Stimulated activated CD4-positive, alpha-beta T cell treated with anti-CD3 and anti-CD28 coated beads, Interleukin-4, amount 100 ng/mL, for 1 hour (primary cell): Measurements from ENCODE around the gene TRIM15.
A peak's percentile ranks its signal among the peaks of the same experiment; 100 is the strongest.
"Not testable (repeated sequence)": the region's sequence is repeated elsewhere in the genome, so short reads cannot be mapped to it uniquely, and the experiment has no call there.

ENCODE experiments used
- DNase-seq: peaks from one replicate; pipeline ENCODE4 v3.0.0-alpha.2; 2020

Gene TRIM15

DNA sequence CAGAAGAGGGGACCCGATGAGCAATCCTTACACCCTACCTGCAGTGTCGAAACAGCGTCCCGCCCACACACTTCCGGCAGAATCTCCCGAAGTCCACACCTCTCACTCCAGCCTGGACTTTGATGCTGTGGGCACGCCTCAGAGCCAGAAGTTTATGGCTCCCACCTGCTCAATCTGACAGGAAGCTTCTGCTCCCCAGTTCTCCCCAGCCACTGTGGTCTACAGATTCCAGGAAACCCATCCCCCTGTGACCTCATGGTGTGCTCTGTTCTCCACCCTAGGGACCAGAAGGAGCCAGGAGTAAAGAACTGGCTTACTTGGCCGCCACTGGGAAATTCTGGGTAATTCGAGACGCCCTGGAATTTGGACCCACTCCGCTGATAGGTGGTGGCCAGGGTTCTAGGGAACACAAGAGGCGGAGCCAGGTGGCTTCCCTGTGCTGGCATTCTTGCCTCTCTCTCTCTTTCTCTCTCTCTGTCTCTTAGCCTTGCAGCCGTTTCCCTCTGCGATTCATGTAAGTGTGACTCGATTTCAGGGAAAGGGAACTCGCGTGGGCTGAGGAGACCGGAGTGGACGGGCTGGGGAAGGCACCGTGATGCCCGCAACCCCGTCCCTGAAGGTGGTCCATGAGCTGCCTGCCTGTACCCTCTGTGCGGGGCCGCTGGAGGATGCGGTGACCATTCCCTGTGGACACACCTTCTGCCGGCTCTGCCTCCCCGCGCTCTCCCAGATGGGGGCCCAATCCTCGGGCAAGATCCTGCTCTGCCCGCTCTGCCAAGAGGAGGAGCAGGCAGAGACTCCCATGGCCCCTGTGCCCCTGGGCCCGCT, at the start of gene TRIM15:
Gene TRIM15 (plus strand): TSS at position 457 of the 828 bp plus-strand sequence. CDS start 139 bp downstream, at position 596.
- peak; percentile 60 for DNase-seq

DNA sequence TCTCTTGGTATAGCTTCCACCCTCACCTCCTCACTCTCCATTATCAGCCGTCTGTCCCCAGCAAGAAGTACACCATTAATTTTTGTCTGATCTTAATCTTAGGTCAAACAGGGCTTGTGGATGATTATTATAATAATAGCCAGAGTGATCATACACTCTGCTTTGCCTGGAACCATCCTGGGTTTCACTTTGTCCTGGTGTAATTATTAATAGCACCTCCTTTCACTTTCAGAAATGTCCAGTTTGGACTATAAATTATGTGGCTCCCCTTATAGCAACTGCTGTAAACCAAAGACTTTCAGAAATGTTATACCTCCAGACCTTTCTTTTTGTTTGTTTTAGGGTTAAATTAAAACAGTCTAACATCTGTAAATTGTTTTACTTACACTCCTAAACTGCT, 49.5 kb upstream of the TRIM15 start:
- DNase-seq: no peak

DNA sequence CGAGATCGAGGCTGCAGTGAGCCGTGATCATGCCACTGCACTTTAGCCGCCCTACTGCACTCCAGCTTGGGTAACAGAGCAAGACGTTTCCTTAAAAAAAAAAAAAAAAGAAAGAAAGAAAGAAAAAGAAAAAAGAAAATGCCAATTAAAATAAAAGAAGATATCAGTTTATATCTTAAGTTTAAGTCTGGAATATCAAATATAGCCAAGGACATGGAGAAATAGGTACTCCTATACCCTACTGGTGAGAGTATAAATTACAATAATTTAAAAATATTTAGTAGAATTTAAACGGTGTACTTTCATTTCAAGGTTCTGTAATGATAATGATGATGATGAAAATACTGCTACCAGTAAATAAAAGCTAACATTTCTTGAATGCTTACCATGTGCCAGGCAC, 46.6 kb upstream of the TRIM15 start:
- no peak for DNase-seq

DNA sequence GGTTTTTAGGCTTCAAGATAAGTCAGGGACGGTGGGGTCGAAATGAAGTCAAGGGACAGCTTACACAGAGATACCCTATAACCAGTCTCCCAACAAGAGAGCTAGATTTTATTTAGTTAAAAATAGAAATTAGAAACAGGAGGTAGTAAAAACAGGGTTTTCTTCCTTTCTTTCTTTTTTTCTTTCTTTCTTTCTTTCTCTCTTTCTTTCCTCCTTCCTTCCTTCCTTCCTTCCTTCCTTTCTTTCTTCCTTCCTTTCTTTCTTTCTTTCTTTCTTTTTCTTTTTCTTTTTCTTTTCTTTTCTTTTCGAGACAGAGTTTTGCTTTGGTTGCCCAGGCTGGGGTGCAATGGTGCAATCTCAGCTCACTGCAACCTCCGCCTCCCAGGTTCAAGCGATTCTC, 44.7 kb upstream of the TRIM15 start:
- DNase-seq: not testable (repeated sequence)

DNA sequence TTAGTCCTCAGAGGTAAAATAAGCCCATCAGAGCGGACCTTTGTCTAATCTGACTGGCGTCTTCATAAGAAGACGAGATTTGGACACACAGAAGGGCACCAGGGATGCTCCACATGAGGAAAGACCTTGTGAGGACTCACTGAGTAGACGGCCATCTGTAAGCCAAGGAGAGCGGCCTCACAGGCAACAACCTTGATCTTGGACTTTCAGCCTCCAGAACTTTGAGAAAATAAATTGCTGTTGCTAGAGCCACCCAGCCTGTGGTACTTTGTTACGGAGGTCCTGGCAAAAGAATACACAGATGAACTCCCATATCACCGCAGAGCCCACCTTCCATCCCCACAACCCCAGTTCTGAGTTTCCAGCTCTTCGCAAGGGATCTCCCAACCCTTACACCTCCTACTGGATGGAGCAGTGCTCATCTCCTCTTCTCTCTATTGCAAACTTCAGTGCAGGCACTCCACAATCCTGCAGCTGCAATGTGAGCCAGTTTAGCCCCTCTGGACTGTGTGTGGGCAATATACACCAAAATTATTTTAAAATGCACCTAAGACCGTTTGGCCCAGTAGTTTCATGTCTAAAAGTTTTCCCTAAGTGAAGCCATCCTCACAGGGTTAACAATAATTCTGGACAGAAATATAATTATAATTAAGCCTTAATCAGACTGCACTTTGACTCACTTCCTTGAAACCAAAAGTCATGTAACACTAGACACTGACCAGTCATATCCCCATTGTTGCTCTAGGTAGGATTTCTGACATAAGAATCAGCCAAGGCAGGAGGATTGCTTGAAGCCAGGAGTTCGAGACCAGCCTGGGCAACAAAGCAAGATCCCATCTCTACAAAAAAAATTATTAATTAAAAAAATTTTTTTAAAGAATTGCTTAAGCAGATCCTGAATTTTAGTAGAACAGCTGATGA, 41.6 kb upstream of the TRIM15 start:
- no peak for DNase-seq

DNA sequence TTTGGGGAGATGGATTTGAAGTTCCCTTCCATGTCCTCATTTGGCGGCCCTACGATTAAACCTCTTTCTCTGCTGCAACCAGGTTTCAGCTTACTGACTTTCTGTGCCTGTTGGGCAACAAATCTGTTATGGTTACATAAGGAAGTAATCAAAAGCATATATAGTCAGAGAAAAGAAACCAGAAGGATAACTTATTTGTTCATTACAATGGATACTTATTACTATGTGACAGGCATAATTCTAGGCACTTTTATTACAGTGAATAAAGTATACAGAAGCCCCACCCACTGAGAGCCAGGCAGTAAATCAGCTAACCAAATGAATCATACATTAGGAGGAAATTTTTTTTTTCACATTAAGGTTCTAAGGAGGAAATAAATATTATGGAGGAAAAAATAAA, 40.8 kb upstream of the TRIM15 start:
- no peak for DNase-seq

DNA sequence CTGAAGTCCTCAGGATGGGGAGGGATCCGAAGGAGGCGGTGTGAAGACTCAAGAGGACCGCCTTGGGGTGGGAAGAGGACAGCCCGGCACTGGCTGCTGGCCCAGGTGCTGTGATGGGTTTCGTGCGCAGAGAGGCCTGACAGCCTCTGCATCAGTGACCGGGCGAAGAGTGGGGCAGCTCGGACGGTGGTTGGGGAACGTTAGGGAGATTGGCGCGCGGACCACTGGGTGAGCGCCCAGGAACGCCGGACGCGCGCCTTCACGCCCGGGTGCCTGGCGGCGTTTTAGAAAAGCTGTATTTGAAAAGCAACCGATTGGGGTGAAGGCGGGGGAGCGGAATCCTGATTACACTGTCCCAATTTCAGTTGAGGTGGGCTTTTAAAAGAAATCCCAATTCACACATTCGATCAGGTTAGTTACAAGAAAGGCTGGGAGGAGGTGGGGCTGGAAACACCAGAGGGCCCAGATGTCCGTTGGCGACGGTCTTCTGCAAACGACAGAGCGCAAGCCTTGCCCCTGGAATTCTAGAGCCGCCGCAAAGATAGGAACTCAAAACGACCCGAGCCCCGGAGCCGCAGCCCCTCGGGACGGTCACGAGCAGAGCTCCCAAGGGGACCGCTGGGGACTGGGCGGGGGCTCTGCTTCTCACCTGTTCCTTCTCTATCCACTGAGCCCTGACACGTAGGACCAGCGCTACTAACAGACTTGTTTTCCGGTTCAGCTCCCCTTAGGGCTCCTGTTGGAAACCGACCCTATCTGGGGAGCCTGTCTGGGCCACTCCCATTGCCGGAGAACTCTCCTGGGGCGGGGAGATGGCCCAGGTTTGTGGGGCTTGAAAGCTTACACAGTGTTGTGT, 35.9 kb upstream of the TRIM15 start:
- DNase-seq: no peak

DNA sequence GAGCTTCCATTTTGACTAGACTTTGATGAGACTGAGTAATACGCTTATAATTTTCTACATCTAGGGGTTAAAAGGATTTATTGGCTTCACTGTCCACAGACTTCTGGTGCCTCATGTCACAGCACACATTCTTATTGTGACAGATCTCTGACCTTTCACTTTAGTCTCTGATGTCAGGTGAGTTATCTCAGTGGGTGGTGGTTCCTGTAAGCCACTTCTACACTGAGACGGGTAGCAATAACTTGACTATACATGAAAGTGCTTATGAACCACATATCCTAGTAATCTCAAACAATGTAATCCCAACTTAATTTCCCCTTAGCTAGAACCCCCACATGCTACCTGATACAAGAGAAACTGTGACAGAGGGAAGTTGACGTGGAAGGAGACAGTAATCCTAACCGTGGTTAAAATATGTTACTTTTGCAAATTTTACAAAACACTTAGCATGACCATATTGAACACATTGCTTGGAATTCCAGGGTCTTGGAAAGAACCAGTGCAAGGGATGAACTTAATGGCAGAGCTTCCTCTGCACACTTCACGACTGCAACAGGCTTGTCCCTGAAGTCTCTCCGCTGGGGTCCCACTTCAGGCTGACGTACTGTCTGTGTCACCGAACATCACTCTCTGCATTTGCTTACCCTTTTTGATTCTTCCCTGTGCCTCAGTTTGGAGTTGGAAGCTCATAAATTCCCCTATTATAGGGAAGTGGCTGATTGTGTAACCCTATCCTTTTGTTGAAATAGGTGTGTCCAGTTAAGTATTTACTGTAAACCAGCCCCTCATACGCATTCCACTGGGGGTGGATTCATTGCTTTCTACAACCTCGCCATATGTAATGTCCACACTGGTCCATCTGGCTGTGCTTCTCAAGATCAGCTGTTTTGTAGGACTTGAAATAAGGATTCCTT, 33.8 kb upstream of the TRIM15 start:
- DNase-seq: no peak

DNA sequence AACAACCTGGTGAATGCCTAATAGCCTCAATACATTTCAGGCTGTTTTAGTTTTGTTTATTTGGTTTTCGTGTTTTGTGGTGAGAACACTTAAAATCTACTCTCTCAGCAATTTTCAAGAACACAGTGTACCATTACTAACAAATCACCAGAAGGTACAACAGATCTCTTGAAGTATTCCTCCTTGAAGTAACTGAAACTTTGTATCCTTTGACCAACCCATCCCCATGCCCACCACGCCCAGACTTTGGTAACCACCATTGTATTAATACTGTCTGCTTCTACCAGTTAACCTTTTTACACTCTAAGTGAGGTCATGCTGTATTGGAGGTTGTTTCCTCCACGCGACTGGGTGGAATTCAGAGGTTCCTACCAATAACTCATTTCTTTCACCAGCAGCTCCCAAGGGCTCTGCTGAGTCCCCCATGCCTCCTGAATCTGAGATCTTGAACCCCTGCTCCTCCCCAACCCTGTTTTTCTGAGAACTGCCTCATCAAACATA, 33.1 kb upstream of the TRIM15 start:
- no peak for DNase-seq

DNA sequence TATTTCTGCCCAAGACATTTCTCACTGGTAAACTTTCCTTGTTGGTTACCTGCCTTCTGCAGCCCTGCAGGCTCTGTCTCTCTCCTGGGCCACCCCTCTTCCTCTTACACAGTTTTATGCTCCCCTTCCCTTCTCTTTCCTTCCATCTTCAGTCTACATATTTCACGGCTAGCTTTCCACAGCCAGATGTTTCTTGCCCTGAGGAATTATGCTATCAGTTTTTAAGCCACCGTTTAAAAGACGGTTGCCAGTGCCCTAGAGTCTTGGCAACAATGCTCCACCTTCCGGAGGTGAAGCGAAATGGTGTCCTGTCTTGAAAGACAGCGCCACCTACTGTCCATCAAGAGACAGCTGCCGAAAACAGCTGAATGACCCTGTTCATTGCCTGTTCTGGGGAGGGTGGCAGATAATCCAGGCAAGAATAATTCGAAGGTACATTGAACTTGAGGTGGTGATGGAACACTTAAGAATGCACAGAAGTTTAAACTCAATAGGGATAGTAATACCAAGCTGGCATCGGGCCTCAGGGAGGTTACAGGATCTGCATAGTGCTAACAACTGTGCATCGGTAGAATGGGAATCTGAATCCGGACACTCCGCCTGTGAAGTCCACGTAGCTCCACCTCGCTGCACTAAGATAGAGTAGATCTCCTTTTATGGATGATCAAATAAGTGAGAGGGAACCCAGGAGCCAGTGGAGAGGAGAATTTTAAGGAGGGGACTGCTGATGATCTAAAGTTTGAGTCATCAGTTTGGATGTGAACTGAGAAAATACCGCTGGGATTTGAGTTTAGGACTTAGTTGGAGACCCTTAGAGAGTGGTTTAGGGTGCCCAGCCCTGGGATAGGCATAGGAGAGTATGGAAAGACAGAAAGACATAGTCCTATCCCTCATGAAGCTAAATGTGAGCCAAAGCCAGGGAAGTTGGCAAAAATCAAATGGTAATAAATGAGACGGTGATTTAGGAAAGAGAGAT, 32.2 kb upstream of the TRIM15 start:
- peak; percentile 46 for DNase-seq

DNA sequence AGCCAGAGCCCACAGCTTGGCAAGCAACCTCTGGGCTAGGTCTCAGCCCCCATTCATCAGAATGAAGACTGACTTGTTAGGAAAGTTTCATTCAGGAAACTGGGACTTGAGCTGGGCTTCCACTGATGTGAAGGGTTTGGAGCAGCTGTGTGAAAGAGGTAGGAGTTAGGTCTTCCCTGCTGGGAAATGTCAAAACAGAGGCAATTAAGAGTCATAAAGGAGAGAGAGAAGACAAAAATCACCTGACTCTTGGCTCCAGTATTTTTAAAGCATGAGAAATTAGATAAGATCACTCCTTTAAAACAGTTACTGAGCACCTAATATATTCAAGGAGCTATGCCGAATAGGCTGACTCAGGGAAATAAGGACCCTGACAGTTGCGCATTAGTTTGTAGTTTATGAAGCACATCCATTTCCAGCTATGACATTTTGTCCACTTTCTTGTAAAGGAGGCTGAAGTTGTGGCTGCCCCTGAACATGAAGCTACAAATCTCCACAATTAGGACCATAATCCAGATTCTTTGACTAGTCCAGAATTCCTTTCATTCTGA, 31.3 kb upstream of the TRIM15 start:
- no peak for DNase-seq

DNA sequence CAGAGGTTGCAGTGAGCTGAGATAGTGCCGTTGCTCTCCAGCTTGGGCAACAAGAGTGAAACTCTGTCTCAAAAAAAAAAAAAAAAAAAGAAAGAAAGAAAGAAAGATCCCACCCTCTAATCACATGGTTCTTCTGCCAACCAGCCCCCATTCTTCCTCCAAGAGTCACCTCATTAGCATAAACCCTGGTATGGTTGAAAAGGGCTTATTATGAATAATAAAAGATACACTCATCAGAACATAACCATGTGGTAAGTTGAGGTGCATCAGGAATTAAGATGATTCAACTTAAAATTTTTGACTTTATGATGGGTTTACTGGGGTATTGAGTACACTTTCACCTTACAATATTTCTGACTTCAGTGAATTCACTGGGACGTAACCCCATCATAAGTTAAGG, 28.2 kb upstream of the TRIM15 start:
- no peak for DNase-seq

DNA sequence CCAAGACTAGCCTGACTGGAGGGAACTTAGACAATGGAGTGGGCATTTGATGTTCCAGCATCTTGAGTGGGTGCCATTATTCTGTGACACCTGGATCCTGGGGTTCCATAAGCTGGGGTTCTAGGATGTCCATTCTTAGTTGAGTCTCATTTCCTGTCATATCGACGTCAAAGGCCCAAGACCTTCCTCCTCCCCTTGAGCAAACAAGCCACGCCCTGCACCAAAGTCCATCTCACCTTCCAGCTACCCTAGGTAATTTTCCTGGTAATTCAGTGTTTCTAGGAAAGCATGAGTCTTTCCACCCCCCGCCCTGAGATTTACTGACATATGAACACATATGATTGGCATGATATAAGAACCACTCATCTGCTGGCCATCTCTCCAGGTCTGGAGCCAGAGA, 27.6 kb upstream of the TRIM15 start, which contains the start of gene TRIM40:
Gene TRIM40 (plus strand): TSS at position 384 of the 400 bp plus-strand sequence. CDS start 897 bp downstream, outside the sequence.
- DNase-seq: no peak

DNA sequence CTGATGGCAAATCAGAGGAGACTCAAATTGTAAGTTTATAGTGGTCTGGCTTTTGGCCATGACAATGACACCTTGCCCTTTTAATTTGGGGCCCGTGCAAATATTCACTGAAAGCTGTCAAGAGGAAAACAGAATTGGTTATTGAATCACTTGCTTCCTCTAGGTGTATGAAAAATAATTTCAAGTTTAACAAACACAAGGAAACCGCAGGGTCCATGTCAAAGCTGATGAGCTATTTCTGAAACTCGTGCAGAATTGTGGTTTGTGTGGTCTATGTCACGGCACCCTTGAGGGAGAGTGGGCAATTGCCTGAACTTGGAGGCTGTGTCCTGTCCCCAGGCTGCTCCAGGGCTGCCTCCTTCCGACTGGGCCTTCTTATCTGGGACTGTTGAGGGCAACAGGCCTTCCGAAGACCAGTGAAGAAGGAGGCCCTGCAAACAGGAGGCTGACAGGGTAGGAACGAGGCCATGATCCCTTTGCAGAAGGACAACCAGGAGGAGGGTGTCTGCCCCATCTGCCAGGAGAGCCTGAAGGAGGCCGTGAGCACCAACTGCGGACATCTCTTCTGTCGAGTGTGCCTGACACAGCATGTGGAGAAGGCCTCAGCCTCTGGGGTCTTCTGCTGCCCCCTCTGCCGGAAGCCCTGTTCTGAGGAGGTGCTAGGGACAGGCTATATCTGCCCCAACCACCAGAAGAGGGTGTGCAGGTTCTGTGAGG, 26.6 kb upstream of the TRIM15 start:
- DNase-seq: no peak

DNA sequence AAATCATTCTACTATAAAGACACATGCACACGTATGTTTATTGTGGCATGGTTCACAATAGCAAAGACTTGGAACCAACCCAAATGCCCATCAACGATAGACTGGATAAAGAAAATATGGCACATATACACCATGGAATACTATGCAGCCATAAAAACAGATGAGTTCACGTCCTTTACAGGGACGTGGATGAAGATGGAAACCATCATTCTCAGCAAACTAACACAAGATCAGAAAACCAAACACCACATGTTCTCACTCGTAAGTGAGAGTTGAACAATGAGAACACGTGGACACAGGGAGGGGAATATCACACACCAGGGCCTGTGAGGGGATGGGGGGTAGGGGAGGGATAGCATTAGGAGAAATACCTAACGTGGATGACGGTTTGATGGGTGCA, 23.1 kb upstream of the TRIM15 start:
- DNase-seq: not testable (repeated sequence)

DNA sequence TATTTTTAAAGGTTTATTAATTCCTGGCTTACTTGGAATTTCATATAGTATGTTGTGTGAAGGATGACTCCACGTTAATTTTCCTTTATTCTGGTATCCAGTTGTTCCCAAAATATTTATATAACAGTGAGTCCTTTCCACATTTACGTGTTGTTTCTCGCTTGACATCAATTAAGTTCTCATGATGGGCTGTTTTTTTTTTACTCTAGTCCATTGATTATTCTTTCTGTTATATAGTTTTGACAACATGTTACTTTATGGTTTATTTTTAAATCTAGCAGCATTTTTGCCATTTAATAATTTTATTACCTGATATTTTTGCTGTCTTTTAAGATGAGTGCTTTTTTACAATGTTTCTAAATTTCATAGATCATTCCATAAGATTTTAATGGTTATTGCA, 20.7 kb upstream of the TRIM15 start:
- DNase-seq: no peak

DNA sequence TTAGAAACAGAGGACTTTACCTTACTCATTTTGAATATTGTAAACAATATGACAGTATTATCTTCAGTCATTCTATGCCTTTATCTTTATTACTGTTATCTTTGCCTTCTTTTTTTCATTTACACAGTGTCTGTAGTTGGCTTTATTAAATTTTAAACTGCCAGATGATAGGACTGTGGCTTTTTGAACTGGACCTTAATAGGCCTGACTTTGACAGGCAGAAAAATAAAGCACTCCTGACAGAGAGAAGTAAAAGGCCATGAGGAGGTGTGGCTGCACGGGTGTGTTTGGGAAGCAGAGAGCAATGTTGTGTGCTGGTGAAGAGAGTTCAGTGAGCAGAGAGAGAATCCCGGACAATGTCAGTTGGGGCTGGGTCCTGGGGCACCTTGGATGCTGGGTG, 19.6 kb upstream of the TRIM15 start:
- DNase-seq: no peak

DNA sequence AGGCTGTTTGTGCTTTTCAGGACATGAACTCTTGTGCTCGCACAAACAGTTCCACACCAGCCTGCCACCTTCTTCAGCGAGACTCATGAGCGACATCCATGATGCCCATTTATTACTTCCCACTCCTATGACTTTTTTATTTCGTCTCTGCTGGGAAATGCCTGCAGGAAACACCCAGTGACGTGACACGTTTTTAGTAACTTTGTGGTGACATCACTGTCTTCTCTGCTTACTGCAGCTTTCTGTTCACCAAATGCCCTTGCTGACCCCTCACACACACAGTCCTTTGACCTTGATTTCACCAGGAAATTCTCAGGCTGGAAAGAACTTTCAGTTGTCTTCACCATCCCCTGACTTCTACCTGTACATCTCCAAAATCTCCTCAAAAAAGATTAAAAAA, 18.5 kb upstream of the TRIM15 start:
- DNase-seq: no peak

DNA sequence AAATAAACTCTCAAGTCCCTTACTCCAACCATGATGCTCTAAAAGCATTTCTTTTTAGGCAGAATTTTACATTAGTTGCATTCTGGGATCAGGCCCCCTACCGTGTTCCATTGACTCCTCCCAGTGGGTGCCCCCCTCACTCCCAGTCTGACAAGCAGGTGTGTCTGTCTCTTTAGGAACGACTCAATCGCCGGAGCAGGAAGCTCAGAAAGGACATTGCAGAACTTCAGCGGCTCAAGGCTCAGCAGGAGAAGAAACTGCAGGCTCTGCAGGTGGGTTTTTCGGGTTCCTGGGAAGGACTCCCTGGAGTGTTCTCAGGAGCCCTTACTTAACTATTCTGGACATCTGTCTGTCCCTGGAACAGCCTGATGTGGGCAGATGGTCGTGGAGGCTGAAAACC, 17.5 kb upstream of the TRIM15 start:
- no peak for DNase-seq
